H1 (cell line): ENCODE measurements around the gene SPDYC. TPM values are rescaled to one million over a fixed set of nuclear protein-coding genes. Genes with fewer than 3 reads are reported as not detected.

ENCODE experiments used
- GTF2F1 ChIP-seq: IDR thresholded peaks from 2 replicates; pipeline ENCODE4 v1.6.1; 2012; ENCODE audit warnings: low read depth, low read length, improper control_type of control experiment, borderline replicate concordance
- HDAC6 ChIP-seq: IDR thresholded peaks from one replicate; pipeline ENCODE4 v1.7.1; 2012; ENCODE audit warnings: low read depth, mild to moderate bottlenecking, inconsistent platforms, low read length, moderate library complexity
- RAD21 ChIP-seq, 2 experiments: IDR thresholded peaks in 1 of 2; conservative IDR thresholded peaks in 1 of 2; 2 replicates each; pipeline ENCODE4 v1.6.1; 2011; ENCODE audit warnings: low read depth in 2 of 2, low read length in 2 of 2, improper control_type of control experiment in 1 of 2, inconsistent platforms in 1 of 2, mild to moderate bottlenecking in 1 of 2, moderate library complexity in 1 of 2
- SIRT6 ChIP-seq: IDR thresholded peaks from one replicate; pipeline ENCODE4 v1.7.1; 2012; ENCODE audit warnings: low read length, inconsistent platforms
- SIX5 ChIP-seq: IDR thresholded peaks from 2 replicates; pipeline ENCODE4 v1.6.1; 2011; ENCODE audit warnings: mild to moderate bottlenecking, low read depth, low read length
- SUZ12 ChIP-seq: fragments of 200-600 bp; sonication (generic); IDR thresholded peaks from 2 replicates; pipeline ENCODE4 v1.6.1; 2012; ENCODE audit warnings: mild to moderate bottlenecking, inconsistent platforms, low read length, moderate library complexity, mixed read lengths
- polyA plus RNA-seq, 7 experiments: library from polyadenylated mRNA; depleted of rRNA in 3 of 7; stranded (reverse) in 5 of 7; unstranded in 2 of 7; fragments of >200 nt in 5 of 7; fragments of 200-250 nt in 2 of 7; gene quantifications; 1 replicate in 5 of 7; 2 replicates in 1 of 7; 4 replicates in 1 of 7; pipeline versions ENCODE4 v1.2.1 to v1.2.3, GENCODE V29; 2011 to 2013; ENCODE audit warnings: missing spikeins in 2 of 7, mixed read lengths in 2 of 7
- total RNA-seq: library from RNA; stranded (reverse); fragmentation: NEBNext Ultra II Directional; extraction: Animal tissue kit (Norgen Biotek cat#: 25700); gene quantifications from 2 replicates; pipeline ENCODE4 v1.2.1, GENCODE V29; 2021
- TF ChIP-seq, protein P1 (sequence below): IDR thresholded peaks from 2 replicates; pipeline ENCODE4 v1.6.1; 2012; ENCODE audit warnings: inconsistent platforms

SPDYC gene
- total and polyA plus RNA-seq, 2 of the 8 experiments (the other 6 are each of a cell fraction or from before 2014, with no cell fraction given): 0.15 TPM; not detected in 1

DNA sequence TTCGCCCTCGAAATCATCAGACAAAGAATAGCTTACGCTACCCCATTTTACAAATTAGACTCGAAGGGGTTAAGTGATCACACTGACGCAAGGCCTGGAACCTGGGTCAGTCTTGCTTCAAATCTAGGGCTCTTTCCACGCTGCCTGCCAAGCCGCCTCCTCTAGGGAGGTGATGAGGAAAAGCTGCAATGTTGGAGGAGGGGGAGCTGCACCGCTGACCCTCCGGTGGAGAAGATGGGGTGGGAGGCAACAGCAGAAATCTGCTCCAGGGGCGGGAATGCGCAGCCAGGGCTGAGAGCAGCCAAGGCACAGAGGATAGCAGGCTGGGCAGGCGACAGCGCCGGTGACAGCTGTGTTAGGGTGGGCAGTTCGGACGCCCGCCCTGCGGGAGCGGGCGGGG is 36.3 kb upstream of the SPDYC start (continued):
- TF ChIP-seq RAD21 (IDR thresholded peaks at IDR 0.05 in 1 of 2, conservative IDR thresholded peaks at IDR 0.05 in 1 of 2; ENCODE audit: low read depth in 2 of 2, low read length in 2 of 2) (no peak), SIX5 (no peak), HDAC6 (no peak), GTF2F1 (no peak), SIRT6 (no peak), SUZ12 (no peak)
- TF ChIP-seq, protein P1, sequence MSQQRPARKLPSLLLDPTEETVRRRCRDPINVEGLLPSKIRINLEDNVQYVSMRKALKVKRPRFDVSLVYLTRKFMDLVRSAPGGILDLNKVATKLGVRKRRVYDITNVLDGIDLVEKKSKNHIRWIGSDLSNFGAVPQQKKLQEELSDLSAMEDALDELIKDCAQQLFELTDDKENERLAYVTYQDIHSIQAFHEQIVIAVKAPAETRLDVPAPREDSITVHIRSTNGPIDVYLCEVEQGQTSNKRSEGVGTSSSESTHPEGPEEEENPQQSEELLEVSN: no peak
